HG03045 (cell line): ENCODE data around the gene CPZ.

ENCODE experiments used
- ATAC-seq: cut with Tn5 transposase; IDR thresholded peaks from one replicate; pipeline ENCODE4 v1.9.1; 2021; ENCODE audit warnings: mild to moderate bottlenecking, moderate library complexity; ENCODE audit not compliant: unreplicated experiment

Gene CPZ

DNA sequence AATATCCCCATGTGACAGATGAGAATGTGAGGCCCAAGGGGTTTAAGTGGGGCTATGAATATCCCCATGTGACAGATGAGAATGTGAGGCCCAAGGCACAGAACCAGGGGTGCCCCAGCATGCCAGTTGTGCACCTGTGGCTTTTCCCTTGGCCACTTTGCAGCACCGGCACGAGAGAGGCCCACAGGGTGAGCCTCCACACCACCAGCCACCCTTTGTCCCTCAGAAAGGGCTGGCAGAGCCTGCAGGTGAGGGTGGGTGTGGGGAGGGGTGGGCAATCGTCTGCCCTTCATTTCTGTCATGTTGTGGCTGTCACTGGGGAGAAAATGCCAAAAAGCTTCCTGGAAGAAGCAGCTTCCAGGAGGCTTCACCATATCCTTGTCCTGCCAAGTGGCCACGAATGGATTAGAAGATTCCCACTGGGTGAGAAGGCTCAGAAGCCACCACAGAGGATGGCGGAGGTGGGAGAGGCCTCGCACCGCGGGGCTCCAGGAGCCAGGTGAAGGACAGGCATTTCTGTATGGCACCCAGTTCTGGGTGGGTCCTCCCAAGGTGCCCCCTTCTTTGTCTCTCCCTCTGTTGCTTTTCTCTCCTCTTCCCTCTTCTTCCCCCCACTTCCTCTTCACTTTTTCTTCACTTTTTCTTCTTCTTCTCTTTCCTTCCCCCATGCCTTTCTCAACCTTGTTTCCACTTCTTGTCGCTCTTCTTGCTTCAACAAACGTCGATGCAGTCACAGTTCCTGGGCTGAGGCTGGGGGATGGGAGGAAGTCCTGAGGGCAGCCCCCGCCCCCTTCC, 12.8 kb upstream of the CPZ start:
- ATAC-seq, result no peak

- ATAC-seq, result no peak
Observed at GRCh38 chr4:8580321-8581093, 12.1 kb upstream of the CPZ start, which contains the start of gene GPR78. TSS of gene GPR78 (plus strand) at chr4:8580392. CDS start at chr4:8580983, 591 bp downstream.

- ATAC-seq, result no peak
Observed at GRCh38 chr4:8581094-8581861, 11.3 kb upstream of the CPZ start.

GRCh38 chr4:8582016-8582415, 10.5 kb upstream of the CPZ start:
- no peak for ATAC-seq

DNA sequence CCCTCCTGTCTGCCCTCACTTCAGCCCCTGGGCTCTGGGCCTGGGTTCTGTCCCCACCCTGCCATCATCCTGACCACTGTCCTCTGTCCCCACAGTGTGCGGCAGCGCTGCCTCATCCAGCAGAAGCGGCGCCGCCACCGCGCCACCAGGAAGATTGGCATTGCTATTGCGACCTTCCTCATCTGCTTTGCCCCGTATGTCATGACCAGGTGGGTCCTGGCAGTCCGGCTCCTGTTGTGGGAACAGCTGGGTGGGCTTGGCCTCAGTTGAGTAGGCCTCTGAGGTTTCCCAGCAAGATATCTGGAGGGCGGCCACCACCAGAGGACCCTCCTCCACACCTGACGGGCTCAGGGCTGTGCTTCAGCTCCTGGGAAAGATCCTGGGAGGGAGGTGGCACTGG, 10.1 kb upstream of the CPZ start:
- no peak for ATAC-seq

GRCh38 chr4:8582941-8583654, 9.5 kb upstream of the CPZ start:
- ATAC-seq, result no peak

- no peak for ATAC-seq
Observed at GRCh38 chr4:8583655-8584025, 8.9 kb upstream of the CPZ start.

GRCh38 chr4:8585186-8585585, 7.4 kb upstream of the CPZ start:
- no peak for ATAC-seq

DNA sequence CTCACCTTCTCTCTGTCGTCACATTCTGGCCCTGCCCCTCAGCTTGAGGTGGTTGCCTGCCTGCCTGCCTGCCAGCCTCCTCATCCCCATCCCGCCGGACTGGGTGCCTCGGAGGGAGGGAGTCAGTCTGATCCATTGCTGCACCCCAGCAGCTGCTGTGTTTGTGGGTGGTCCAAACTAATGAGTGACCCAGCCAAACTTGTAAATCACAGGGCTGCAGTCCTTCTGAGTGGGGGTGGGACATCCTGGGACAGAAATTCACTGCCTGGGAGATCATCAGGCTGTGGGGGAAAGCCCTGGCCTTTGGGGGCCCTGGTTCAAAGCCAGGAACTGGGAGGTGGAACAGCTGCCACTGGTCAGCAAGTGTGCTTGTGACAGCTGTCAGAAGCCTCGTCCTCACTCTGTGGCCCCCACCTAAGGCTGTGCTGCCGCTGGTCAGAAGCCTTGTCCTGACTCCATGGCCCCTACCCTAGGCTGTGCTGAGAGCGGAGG, 6.8 kb upstream of the CPZ start:
- ATAC-seq, result no peak

GRCh38 chr4:8586246-8586645, 6.3 kb upstream of the CPZ start:
- ATAC-seq, result no peak

- ATAC-seq, result no peak
Observed at GRCh38 chr4:8586671-8587468, 5.7 kb upstream of the CPZ start.

GRCh38 chr4:8587469-8588195, 4.9 kb upstream of the CPZ start:
- ATAC-seq, result no peak

- ATAC-seq, result no peak
Observed at GRCh38 chr4:8588196-8588470, 4.4 kb upstream of the CPZ start.

DNA sequence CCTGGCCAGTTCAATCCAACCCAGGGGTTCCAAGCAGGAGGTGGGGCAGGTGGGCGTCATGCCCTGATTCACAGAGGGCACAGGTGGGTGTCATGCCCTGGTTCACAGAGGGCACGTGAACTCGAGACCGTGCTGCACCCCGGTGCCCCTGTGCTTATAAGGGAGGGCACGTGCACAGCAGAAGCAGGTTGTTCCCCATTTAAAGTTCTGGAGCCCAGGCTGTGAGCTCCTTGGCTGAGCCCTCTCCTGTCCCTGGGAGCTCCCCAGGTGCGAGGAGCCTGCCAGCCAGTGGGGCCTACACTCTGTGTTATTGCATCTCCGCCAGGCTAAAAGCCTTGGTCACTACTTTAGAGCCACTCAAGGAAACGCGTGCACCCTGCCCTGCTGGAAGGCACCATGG, 3.2 kb upstream of the CPZ start:
- ATAC-seq, result no peak

- ATAC-seq, result no peak
Observed at GRCh38 chr4:8589823-8590545, 2.6 kb upstream of the CPZ start.

GRCh38 chr4:8590546-8590880, 2.1 kb upstream of the CPZ start:
- no peak for ATAC-seq

- no peak for ATAC-seq
Observed at GRCh38 chr4:8591114-8591513, 1.5 kb upstream of the CPZ start.

GRCh38 chr4:8591626-8592365, 769 bp upstream of the CPZ start:
- ATAC-seq, result no peak
